AG09319 (cell line): Measurements from ENCODE around the gene NSG2.

Experiments used
- DNase-seq: peaks from one replicate; pipeline ENCODE4 v3.0.0-alpha.2; 2010; ENCODE audit warnings: low read depth; ENCODE audit errors: extremely low read depth
- TF ChIP-seq, protein P1 (sequence below): IDR thresholded peaks from 2 replicates; pipeline ENCODE4 v1.5.1; 2011; ENCODE audit warnings: low read depth, mild to moderate bottlenecking, inconsistent platforms, low read length, moderate library complexity

The NSG2 gene

DNA sequence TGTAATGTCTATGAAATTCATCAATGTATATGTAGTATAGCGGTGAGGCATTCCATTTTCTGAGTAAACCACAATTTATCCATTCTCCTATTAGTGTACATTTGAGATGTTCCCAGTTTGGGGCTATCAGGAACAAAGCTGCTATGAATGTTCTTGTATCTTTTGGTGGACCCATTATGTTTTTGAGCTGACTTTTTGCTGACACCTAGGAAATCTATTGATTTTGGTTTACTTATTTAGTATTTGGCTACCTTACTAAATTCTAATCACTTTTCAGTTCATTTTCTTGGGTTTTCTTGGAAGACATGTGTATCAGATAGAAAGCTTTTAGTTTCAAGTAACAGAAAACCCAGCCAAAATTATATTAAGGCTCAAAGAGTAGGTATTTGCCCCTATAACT lies 13.7 kb downstream of the NSG2 start:
- TF ChIP-seq, protein P1, sequence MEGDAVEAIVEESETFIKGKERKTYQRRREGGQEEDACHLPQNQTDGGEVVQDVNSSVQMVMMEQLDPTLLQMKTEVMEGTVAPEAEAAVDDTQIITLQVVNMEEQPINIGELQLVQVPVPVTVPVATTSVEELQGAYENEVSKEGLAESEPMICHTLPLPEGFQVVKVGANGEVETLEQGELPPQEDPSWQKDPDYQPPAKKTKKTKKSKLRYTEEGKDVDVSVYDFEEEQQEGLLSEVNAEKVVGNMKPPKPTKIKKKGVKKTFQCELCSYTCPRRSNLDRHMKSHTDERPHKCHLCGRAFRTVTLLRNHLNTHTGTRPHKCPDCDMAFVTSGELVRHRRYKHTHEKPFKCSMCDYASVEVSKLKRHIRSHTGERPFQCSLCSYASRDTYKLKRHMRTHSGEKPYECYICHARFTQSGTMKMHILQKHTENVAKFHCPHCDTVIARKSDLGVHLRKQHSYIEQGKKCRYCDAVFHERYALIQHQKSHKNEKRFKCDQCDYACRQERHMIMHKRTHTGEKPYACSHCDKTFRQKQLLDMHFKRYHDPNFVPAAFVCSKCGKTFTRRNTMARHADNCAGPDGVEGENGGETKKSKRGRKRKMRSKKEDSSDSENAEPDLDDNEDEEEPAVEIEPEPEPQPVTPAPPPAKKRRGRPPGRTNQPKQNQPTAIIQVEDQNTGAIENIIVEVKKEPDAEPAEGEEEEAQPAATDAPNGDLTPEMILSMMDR: no peak
- DNase-seq: no peak

DNA sequence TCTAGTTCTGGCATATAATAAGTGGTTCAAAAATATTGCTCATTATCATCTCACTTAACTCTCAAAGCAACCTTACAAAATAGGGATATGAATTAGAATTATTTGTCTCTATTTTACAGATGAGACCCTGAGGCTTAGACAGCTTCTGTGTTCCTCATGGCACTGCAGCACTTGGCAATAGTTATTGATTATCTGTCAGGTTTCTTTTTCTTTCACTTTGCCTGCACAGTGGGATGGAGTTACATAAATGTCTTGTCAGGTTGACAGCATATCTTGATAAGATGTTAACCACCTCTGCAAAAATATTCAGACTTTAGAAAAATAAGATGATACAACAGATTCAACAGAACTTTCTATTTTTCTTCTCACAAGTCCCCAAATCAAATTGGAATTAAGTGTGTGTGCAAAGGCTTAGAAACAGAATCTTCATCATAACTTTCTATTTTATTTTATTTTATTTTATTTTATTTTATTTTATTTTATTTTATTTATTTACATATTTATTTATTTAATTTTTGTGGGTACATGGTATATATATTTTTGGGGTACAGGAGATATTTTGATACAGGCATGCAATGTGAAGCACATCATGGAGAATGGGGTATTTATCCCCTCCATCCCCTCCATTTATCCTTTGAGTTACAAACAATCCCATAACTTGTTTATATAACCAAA lies 17.7 kb downstream of the NSG2 start:
- TF ChIP-seq, protein P1: no peak
- DNase-seq: no peak

DNA sequence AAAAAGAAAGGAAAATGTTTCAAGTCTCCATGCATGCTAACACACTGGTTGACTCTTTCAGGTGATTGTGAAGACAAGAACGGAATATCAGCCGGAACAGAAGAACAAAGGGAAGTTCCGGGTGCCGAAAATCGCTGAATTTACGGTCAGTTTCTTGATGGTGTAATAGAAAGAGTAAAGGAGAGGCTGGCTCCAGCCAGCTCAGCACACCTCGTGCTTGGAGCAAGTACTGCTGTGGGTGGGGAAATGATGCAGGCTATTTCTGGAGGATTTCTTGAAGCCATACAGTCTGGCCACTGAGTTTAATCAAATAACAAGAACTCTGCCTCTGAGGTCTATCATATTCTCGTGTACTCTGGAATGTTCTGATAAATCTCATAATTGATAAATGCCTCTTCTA lies 18.7 kb downstream of the NSG2 start:
- DNase-seq: no peak
- TF ChIP-seq, protein P1: no peak

DNA sequence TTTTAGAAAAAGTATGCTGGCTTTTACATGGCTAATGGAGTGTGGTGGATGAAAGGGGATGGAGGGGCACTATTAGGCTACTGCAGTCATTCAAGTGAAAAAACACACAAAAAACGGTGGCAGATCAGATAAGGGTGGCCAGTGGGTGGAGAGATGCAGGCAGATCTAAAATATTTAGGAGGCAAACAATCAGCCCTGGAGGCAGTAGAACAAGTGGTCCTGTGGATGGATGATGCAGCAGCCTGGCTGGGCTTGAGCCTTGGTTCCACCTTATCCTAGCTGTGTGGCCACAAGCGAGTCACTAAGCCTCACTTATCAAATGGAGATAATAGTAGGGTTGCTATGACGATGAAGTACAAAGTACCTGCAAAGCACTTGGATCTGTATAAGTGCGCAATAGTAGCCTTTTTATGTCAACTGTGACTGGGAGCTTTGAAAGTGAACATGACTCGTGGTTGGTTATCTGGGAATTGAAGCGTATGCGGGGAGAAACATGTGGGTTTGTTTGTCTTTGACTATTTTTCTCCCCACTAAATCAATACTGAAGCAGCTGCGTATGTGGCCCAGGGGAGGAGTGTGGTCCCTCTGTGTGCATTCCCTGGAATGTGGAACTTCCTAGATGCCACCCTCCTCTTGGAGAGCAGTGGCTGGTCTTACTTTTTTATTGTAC lies 20.2 kb downstream of the NSG2 start:
- TF ChIP-seq, protein P1: no peak
- DNase-seq: no peak

DNA sequence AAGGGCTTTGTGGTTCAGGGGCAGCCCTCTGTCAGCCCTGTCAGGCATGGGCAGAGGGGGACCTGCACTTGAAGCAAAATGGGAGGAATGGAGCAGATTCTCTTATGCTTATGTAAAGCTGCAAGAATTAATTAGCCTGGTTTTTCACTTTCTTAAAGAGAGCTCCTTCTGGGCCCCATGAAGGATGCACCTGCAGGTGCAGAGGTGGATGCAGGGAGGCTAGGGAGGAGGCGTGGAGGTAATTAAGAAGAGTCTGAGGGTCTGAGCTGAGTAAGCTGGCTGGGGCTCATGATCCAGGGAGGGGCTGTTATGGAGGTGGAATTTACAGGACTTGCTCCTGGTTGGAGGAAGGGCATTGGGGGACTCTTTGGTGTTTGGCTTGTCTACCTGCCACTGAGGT lies 22.0 kb downstream of the NSG2 start:
- no peak for DNase-seq
- TF ChIP-seq, protein P1: no peak

DNA sequence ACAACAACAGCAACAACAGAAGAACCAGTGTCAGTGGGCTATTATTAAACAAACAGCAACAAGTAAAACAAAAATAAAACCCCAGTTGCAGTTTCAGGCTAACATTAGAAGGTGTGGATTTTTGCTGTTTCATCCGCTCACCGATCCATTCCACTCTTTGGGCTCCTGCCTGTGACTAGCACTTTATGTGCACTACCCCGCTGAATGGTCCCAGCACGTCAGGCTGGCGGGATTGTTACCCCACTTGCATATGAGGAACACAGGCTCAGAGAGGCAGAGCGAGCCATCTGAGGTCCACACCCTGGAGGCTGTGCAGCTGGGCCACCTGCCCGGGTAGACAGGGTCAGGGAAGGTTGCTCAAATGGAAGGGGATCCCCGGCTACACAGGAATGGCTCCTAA lies 26.0 kb downstream of the NSG2 start:
- TF ChIP-seq, protein P1: no peak
- DNase-seq: no peak

DNA sequence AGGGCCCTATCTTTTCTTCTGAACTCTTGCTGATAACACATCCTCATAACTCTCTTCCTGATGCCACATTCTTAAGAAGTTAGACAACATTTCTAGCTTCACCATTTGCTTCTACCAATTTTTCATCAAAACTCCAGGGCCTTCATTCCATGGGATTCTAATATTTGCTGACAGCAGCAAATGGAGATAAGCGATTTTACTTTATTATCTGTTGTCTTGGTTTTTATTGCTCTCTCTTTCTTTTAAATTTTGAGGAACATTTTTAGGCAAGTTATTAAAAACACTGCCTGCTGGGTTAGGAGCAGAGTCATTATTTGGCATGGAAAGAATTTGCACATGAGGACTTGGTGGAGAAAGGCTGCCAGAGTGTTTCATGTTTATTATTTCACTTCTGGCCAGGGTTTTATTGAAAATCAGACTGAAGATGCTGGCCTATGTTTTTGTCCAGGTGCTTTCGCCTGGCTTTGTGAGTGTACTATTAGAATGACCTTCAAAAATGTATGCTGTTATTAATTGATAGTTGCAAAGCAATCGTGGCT lies 27.7 kb downstream of the NSG2 start:
- TF ChIP-seq, protein P1: no peak
- no peak for DNase-seq
